Hepatocyte (in vitro differentiated cells): Measurements from ENCODE around the gene RPH3AL.

ENCODE experiments used
- EZH2 ChIP-seq: fragments of 200-600 bp; sonication (generic); IDR thresholded peaks from 2 replicates; pipeline ENCODE4 v1.6.1; 2016; ENCODE audit warnings: antibody characterized with exemption, mild to moderate bottlenecking, borderline replicate concordance
- TF ChIP-seq, protein P1 (sequence below): fragments of 200-600 bp; sonication (generic); IDR thresholded peaks from 2 replicates; pipeline ENCODE4 v1.5.1; 2016; ENCODE audit warnings: antibody characterized with exemption, mild to moderate bottlenecking; ENCODE audit not compliant: poor library complexity

DNA sequence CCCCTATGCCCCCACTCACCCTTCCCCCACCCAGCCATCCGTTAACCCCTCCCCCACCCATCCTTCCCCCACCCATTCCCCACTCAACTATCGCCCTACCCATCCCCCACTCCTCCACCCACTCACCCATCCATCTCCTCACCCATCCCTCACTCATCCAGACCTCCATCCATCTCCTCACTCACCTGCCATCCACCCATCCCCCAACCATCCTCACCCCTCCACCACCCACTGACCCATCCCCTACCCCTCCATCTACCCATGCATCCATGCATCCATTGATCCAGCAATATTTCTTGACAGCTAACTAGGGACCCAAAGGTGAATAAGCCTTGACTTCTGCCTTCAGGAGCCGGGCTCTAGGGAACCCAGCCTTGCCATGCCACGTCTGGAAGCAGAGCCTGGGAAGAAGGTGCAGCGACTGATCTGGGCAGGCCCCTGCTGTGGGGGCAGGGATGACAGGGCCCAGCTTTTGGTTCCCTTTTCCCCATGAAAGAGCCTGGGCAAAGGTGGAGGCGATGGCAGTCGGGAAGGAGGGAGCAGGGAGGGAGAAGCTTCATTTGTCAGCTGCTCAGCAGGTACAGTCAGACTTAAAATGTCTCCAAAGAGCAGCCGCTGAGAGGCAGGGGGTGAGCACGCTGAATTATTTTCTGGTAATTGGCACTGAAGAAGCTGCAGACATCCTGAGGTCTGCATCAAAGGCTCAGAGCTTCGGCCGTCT, 148.0 kb downstream of the RPH3AL start:
- TF ChIP-seq, protein P1, sequence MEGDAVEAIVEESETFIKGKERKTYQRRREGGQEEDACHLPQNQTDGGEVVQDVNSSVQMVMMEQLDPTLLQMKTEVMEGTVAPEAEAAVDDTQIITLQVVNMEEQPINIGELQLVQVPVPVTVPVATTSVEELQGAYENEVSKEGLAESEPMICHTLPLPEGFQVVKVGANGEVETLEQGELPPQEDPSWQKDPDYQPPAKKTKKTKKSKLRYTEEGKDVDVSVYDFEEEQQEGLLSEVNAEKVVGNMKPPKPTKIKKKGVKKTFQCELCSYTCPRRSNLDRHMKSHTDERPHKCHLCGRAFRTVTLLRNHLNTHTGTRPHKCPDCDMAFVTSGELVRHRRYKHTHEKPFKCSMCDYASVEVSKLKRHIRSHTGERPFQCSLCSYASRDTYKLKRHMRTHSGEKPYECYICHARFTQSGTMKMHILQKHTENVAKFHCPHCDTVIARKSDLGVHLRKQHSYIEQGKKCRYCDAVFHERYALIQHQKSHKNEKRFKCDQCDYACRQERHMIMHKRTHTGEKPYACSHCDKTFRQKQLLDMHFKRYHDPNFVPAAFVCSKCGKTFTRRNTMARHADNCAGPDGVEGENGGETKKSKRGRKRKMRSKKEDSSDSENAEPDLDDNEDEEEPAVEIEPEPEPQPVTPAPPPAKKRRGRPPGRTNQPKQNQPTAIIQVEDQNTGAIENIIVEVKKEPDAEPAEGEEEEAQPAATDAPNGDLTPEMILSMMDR = no peak
- no peak for TF ChIP-seq EZH2
